GM19351 (cell line): ENCODE results near the gene DHRS12.
A peak's percentile ranks its signal among the peaks of the same experiment; 100 is the strongest.

Experiments used
- ATAC-seq: cut with Tn5 transposase; IDR thresholded peaks from one replicate; pipeline ENCODE4 v1.9.1; 2021; ENCODE audit warnings: mild to moderate bottlenecking, moderate library complexity; ENCODE audit not compliant: unreplicated experiment

Gene DHRS12

DNA sequence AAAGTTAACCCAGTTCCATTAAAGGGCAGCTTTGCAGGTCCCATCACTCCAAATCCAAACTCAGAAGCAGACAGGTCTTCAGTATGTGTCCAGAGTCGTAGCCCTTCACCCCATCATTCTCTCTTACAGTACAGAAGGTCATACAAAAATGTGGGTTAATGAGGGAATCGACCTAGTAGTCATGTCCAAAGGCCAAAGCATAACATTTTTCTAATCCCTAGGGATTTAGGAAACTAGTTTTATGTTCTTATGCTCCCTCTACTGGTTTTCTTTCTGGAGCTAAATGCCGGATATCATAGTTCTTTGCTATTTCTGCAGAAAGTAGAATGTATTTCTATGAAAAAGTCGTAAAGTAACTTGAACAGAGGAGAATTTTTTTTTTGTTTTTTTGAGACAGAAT is 72.2 kb downstream of the DHRS12 start:
- no peak for ATAC-seq

DNA sequence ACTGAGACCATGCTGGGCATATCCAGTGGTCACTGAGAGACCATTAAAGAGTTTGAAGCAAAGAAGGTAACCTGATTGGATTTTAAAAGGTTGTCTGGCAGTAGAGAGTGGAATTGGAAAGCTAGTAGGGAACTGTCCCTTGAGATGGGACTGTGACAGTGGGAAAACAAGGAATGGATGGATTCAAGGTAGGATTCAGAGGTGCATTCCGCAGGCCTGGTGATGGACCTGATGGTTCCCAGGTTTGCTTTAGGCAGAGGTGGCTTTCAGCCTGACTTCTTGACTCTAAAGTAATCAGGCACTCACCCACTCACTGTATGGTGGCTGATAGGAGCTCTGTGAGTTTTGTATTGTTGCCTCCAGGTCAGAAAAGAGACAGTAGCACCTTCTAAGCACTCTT is 73.0 kb downstream of the DHRS12 start:
- no peak for ATAC-seq

DNA sequence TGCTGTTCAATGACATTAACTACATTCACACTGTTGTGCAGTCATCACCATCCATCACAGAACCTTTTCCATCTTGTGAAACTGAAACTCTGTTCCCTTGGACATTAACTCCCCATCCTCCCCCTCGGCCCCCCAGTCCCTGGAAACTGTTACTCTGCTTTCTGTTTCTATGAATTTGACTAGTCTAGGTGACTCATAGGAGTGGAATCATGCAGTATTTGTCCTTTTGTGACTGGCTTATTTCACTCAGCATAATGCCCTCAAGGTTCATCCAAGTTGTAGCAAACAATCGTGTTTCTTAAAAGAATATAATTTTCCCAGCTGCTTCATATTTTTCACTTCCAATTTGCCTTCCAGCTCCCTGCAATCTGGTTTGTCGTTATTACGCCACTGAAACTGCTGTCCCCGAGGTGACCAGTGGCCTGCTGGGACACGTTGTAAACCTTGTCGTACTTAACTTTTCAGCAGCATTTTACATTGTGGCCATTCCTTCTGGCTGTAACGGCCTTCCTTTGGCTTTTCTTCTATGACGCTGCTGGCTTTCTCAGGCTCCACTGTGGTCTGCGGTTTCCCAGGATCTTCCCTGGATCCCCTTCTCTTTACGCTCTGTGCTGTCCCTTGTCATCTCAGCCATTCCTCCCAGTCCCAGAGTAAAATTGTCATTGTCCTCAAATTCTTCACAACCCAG is 74.0 kb downstream of the DHRS12 start:
- no peak for ATAC-seq

DNA sequence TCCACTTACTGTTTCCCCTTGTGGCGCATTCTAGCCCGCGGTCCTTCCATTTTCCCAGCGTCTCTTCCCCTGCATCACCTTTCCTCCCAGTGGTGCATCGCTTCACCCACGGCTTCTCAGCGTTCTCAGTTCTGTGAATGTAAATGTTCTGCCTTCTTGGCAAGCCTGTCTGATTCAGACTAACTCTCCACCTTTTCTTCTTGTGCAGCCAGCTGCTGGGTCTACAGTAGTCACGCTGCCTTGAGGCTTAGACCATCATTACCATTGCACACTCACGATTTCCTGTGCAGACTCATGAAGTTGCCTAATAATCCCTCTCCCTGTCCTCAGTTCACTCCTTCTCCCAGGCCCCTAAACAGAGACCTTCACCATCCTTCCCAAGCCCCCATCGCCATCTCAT is 75.0 kb downstream of the DHRS12 start:
- no peak for ATAC-seq

DNA sequence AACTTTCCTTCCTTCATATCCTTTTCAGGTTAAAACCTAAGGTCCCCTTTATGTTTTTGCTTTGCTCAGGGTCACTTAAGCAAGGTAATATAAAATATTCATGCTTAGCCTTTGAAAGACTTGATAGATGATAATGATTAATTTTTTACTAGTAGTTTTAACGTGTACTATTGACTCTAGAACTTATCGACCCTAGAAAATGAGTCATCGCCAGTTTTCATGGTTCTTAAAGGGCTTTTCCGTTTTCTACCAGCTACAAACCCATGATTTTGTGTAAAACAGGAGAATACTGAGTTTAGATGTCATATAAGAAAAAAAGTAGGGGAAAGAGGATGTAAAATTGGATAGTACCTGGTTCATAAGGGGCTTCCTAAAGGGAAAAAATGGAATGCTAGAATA is 75.7 kb downstream of the DHRS12 start:
- ATAC-seq, result no peak

DNA sequence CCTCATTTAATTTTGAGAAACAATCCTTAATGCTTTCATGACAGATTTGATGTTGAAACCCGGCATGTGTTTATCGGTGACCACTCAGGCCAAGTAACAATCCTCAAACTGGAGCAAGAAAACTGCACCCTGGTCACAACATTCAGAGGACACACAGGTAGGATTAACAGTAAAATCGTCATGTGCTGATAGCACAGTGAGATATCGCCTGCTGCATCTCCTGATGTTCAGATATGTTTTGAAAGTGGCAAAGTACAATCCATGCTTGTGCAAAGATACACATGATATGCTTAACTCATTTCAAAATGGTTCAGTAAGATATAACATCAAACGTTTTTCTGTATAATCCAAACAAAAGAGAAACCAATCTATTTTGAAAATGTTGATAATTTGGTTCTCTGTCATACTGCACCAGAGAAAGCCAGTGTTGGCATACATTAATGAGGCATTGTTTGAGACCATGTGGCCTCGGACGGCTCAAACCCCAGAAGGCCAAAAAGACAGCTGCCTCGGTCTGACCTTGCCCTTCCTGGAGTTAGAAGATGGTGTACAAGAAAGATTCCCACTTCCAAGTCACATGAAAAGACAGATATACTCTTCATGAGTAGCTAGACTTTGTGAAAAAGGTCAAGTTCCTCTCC is 76.2 kb downstream of the DHRS12 start:
- no peak for ATAC-seq

DNA sequence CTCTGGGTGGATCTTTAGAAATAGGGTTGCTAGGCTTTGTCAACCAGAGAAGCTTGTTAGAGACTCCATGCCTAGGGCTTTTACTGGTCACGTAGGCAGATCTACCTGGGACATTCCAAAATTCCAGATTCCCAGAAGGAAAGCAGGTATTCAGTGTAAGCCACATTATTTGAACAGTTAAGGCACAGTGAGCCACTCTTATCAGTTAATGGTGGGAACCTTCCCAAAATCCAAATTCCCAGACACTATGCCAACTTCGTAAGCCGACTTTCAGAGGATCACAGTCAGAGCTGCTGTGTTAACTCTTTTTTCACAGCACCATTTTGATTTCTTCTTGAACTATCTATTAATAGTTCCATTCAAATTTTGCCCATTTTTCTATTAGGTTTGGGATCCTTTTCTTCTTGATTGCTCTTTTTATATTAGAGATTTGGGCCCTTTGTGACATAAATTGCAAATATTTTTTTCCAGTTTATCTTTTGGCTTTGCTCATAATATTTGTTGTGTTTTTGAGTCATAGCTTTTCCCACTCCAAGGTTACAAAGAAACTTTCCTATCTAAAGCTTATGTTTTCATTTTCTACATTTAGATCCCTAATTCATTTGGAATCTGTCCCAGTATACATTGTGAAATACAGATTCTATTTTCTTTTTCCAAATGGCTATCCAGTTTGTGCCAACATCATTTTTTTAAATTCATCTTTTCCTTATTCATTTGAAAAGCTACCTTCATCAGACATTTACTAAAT is 77.3 kb downstream of the DHRS12 start:
- no peak for ATAC-seq

DNA sequence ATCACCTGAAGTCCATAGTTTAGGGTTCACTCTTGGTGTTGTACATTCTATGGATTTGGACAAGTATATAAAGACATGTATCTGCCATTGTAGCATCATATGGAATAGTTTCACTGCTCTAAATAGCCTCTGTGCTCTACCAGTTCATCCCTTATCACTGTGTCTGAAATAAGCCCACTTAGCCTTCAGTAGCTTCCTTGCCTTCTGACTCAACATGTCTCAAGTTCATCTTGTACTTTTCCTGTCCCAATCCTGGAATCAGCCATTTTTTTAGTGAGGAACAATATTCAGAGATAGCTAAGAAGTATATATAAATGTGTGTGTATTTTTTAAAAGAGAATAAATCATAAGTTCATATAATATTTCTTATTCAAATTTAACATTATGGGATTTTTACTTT is 79.2 kb downstream of the DHRS12 start:
- ATAC-seq, result no peak

DNA sequence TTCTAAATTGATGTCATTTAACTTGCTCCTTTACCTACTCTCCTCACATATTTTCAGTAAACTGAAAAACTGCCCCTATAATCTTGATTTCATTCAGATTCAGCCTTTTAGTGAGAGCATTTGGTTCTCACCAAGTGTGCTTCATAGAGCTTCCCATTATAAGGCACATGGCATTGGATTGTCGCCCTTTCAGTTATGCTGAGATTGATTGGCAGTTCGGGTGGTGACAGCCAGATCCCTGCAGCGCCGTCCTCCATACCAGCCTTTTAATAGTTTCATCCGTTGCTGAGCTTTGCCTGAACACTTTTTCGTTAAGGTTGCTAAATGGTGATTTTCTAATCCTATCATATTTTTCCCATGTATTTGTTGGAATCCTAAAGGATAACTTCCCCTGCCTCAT is 80.4 kb downstream of the DHRS12 start:
- no peak for ATAC-seq

DNA sequence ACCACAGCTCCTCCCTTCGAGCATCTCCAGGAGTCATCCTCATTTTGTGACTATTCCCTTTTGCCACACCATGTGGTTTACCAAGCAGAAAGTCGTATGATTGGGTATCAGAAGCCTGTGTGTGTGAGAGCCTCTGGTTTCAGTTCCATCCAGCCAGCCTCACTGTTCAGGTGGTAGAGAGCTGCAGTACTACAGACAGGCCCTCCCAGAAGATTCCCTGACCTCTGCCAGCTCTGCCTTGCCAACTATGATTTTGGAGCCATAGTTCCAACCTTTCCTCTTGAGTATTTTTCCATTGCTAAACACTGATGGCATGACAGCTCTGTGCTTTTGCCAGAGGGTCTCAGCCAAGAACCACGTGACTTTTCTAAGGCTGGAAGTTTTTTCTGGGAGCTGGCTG is 82.5 kb downstream of the DHRS12 start:
- peak; percentile 98 for ATAC-seq

DNA sequence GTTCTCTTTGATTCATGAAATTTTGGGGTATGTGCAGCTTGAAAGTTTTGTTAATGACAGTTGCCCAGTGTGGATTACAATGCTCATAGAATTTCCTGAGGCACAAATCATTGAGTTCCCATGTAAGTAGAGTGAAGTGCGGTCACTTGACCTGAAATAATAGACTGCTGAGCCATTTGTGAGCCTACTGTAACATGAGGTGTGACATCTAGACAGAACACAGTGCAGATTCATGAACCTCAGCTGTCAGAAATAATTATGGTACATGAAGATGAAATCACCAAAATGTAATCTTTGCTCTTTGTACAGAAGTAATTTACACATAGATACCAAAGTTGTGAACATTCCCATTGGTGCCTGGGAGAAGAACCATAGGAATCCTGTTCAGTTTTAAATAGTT is 84.6 kb downstream of the DHRS12 start:
- no peak for ATAC-seq
